Activated T-cell treated with anti-CD3 and anti-CD28 coated beads for 48 hours (primary cell): ENCODE data around the gene ZBED5.
"Not testable (repeated sequence)": the region's sequence is repeated elsewhere in the genome, so short reads cannot be mapped to it uniquely, and the experiment has no call there.

Source experiments
- DNase-seq: peaks from one replicate; pipeline ENCODE4 v3.0.0-alpha.2; 2020; ENCODE audit warnings: low read depth

The ZBED5 gene

DNA sequence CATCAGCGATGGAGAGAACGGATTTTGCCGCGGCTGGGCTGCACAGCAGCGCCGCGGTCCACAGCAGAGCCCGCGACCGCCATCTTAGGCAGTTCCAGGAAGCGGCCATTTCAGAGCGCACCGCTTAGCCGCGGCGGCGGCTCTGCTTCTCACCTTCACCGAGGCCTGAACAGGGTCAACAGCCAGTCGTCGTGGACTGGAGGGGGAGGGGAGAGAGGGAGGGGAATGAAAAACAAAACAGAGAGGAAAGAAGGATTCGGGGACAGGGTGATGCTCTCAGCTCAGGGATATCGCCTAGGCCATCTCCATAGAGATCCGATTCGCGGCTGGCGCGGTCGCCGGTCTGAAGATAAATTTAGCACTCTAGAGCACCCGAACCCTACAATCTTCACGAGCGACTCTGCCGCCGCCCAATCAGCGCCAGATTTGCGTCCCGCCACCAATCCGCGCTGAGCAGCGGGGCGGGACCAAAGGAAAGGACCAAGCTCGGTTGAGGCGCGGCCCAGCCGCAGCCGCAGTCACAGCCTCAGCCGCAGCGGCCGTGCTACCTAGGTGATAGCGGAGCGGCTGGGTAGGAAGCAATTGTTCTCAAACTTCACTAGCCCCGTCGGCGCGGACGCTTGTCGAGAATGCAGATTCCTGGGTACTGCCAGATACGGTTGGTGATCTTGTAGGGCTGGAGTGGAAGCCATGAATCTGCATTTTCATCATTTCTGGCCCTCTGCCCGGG, at the start of gene ZBED5:
TSS of gene ZBED5 (minus strand) at position 345 of the 730 bp plus-strand sequence. CDS start 3,108 bp downstream, outside the sequence.
- DNase-seq: peak; percentile 96

- DNase-seq: no peak
Observed at GRCh38 chr11:10906521-10906920, 48.7 kb upstream of the ZBED5 start.

DNA sequence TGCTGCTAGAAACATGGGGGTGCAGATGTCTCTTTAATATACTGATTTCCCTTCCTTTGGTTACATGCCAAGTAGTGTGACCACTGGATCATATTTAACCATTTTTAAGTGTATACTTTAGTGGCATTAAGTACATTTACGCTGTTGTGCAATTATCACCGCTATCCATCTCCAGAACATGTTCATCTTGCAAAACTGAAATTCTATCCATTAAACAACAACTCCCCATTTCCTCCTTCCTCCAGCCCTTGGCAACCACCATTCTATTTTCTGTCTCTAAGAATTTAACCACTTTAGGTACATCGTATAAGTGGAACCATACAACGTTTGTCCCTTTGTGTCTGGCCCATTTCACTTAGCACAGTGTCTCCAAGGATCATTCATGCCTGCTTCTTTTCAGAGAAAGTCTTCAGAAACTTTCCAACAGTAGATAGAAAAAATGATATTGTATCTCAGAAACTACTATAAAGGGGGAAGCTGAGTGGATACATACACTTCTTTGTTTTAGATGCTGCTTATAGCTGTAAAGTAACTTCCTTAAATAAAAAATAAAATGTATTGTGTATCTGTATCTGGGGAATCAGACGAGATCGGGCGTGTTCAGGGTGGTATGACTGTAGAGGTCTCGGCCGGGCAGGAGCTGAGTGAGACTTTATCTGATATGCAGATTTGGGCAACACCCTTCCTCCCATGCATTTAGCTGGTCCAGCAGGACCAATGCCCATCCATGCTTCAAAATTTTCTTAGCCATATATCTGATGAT, 44.6 kb upstream of the ZBED5 start:
- no peak for DNase-seq

- no peak for DNase-seq
Observed at GRCh38 chr11:10900681-10901415, 43.0 kb upstream of the ZBED5 start.

DNA sequence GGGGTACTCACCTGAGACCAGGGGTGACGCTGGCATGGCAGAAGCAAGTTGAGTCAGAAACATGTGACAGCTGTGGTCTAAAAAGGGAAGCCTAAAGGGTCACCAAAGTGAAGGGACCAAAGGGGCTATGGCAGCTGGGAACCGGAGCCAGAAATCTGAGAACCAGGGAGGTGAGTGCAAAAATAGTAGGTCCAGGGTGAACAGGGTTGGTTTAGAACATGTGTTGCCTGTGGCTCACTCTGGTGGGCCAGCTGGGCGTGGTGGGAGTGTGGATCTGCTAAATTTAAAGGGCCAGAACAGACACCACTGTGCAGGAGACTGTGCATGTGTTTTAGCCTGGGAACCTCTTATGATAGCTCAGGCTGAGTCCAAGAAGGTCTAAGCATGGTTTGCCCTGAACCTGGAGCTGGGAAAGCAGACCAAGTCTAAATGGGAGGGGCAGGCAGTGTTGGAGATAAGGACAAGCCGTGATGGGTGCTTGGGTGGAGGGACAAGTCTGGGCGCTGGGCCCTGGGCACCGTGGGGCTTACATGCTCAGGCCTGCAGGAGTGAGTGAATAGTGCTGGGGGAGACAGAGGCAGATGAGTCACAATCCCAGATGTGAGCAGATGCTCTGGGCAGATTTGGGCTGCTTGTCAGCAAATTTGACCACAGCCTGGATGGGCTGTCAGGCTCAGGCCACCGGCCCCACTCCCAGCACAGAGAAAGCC, 41.4 kb upstream of the ZBED5 start:
- DNase-seq: peak; percentile 19

DNA sequence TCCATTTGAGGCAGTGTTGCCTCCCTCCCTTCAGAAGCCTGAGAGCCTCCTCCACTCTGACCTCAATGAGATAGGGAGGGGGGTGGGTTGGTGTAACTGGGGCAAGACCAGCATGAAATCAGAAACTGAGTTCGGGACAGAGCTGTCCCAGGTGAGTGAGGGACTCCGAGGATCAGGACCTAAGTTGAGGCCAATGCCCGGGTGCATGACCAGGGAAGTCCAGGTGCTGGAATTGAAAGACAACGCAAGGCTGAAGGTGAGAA, 40.8 kb upstream of the ZBED5 start:
- DNase-seq: no peak

DNA sequence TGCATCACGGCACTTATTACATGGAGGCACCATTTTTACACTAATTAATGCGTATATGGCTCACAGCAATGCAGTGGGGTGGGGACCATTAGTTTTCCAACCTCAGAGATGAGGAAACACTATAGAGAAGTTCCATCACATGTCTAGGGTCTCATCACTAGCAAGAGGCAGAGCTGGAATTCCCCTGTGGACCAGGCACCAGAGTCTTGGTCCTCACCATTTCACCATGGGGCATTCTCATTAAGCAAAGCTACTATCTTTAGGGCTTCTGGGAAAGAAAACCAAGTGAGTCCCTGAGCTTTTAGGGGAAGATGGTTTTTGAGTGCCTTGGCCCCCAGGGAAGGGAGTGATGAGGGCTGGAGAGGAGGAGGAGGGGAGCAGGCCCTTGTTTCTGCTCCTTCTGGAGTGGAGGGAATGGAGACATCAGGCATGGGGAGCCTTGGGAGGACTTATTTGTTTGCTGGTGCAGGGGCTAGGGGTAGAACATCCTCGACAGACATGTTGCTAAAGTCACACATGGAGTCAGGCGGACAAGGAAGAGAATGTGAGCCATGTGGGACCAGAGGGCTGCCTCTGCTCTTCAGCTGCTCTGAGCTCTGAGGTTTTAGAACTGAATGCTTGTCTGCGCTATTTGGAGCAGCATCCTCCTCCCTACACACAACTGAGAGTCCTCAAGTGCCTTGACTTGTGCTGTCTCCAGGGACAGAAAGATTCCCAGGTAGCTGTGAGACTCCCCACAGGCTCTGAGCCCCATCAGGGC, 40.3 kb upstream of the ZBED5 start:
- no peak for DNase-seq

DNA sequence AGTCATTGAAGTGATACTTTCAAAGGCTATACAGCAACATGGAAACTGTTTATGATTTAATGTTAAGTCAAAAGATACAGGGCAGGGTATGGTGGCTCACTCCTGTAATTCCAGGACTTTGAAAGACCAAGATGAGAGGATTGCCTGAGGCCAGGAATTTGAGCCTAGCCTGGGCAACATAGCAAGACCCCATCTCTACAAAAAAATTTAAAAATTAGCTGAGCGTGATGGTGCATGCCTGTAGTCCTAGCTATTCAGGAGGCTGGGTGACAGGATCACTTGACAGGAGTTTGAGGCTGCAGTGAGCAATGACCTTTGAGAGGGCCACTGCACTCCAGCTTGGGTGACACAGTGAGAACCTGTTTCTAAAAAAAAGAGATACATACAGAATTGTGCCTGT, 39.3 kb upstream of the ZBED5 start:
- DNase-seq: no peak

DNA sequence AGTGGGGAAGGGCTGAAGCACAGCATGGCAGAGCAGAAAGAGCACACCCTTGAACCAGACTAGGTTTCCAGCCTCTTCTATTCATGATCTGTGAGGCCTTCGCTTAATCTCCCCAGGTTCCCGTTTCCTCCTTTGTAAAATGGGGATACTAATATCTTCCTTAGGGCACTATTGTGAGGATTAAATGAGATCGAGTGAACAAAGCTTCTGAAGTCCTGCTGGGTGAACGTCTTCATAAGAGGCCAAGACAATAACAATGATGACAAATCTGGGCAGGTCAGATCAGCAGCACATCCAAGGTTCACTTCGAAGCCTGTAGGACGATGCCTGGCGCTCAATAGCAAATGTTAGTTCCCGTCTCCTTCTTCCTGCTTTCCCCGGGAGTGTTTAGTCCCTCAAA, 38.6 kb upstream of the ZBED5 start:
- DNase-seq: no peak

DNA sequence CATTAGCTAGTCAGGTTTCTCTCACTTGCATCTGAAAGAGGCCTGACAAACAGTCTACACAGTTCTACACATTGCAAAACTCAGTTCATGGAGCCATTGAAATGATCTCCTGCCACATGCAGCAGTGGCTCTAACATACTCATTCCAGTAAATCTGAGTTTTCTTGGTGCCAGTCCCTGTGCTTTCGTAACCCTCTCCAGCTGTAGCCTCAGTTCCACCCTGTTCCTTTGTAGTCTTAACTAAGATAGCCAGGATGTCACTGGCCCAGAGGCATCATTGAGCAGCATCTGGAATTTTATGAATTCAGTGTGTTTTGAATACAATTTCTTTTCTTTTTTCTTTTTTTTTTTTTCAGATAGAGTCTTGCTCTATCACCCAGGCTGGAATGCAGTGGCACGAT, 37.4 kb upstream of the ZBED5 start:
- no peak for DNase-seq

- no peak for DNase-seq
Observed at GRCh38 chr11:10894666-10895065, 36.8 kb upstream of the ZBED5 start.

DNA sequence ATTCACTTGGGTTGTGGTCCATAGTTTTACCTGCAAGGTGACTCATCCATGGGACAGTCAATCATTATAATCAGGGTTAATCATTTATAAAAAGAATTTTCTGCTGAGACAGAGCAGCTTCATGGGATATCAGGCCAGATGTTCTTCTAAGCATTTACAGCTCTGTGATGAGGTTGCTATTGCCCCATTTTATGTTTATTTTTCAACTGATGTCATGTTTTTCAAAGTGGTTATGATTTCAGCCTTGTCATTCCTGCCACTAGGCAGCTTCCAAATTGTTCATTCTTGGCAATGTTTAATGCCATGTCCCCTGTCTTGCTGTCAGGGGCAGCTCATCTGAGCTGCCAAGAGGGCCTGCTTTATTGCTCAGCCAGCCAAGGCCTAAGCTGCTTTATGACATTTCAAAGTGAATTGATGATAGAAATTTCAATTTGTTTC, 35.9 kb upstream of the ZBED5 start:
- no peak for DNase-seq

GRCh38 chr11:10892250-10892649, 34.4 kb upstream of the ZBED5 start:
- no peak for DNase-seq

- DNase-seq: no peak
Observed at GRCh38 chr11:10891151-10891720, 33.4 kb upstream of the ZBED5 start.

DNA sequence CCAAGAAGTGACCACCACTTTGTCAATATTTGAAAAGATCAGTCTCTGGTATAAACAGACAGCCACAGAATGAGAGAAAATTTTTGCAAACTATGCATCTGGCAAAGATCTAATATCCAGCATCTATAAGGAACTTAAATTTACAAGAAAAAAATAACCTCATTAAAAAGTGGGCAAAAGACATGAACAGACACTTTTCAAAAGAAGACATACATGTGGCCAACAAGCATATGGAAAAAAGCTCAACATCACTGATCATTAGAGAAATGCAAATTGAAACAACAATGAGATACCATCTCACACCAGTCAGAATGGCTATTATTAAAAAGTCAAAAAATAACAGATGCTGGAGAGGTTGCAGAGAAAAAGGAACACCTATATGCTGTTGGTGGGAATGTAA, 32.2 kb upstream of the ZBED5 start:
- not testable (repeated sequence) for DNase-seq

DNA sequence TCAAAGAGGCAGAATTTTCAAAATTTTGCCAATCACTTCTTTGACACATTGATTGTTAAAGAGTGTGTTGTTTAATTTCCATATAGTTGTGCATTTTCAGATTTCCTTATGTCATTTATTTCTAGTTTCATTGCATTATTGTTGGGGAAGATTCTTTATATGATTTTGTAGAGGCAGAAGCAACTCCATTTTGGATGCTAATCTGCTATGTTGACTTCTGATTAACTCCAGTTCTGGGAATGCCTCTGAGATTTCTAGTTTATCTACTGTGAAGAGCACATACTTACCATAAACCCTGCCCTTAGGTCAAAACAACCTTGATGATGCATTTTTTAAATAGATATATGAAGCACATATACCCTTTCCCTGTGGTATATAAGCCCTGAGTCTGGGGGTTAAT, 29.5 kb upstream of the ZBED5 start:
- no peak for DNase-seq

DNA sequence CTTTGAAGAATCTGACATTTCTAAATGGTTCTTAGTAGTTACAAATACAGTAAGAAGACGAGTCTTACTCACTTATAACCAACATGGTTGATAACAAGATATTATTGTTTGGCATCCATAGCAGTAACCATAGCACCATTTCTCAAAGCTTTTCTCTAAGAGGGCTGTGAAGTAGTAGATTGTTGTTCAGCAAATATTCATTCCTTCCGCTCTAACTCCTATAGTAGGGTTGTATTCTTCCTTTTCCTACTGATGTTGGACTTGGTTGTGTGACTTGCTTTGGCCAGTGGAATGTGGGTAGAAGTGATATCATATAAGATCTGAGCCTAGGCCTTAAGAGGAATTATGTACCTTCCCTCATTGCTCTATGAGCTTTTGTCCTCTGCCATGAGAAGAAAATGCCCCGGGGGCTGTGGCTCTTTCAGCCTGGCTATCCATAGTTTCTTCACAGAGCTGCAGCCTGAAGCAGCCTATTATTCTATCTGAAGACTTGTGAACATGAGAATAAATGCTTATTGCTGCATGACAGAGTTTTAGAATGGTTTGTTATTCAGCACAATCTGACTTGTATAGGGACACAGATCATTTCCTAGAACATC, 28.9 kb upstream of the ZBED5 start:
- DNase-seq: no peak

DNA sequence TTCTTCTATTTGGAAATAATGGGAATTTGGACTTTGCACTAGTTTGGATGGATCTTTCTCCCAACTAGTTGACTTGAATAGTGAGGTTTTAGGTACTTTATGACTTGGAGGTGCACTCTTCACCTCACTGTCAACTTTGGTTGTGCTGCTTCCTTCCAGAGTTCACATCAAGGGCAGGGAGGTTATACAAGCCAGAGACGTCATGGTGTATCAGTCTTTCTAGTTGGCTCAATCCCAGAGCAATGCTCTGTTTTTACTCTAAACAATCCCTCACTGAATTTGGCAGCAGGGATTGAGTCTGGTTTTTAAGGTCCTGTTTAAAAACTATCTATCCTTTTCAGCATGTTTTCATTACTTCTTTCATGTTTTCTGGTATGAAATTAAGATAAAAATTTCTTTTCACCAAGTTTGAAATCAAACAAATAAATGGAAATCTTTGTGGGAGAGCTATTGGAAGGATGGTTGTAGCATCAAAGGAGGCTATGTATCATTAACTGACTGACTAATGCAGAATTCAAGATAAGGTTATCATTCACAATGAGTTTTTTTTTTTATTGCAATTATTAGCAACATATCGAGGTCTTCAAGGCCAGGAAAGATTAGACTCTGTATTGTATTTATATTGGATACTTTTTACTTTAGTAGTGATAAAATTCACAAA, 28.0 kb upstream of the ZBED5 start:
- no peak for DNase-seq

DNA sequence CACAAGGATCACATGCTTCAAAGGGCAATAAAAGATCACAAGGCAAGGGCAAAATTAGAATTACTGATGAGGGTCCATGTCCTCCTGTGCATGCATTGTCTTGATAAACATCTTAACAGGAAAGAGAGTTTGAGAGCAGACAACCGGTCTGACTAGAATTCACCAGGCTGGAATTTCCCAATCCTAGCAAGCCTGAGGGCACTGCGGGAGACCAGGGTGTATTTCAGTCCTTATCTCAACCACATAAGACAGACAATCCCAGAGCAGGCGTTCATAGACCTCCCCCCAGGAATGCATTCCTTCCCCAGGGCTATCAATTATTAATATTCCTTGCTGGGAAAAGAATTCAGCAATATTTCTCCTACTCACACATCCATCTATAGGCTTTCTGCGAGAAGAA, 26.4 kb upstream of the ZBED5 start:
- not testable (repeated sequence) for DNase-seq

DNA sequence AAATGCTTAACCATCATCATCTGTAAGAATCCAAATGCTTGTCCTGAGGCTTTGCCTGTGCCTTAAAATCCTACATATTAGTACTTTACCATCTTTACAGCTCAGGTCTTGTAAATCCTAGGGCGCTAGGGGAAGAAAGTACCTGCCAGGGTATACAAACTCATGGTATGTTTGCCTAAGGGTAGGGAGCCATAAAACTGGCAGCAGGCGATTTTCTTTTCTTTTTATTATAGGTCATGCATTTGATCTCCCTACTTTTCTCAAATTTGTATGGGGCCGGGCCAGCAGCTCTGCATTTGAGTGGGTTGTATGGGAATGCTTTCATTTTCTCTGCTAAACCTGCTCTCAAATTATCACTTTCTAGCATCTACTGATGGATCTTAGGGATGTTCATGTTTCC, 24.0 kb upstream of the ZBED5 start:
- DNase-seq: no peak
